Omental fat pad (tissue), 4 donors: Measurements from ENCODE around the gene AIP. TPM values are rescaled to one million over a fixed set of nuclear protein-coding genes. Genes with fewer than 3 reads are reported as not detected.

Source experiments
- ATAC-seq: fragments of 150-250 bp; one replicate; pipeline ENCODE4 v1.9.1; 2016; ENCODE audit warnings: mild to moderate bottlenecking, moderate library complexity; ENCODE audit not compliant: low FRiP score
- DNase-seq: peaks from one replicate; pipeline ENCODE4 v3.0.0-alpha.2; 2019; ENCODE audit warnings: low spot score
- CTCF ChIP-seq, 3 donors: fragments of 450-650 bp; IDR thresholded peaks; one replicate each; pipeline ENCODE4 v1.5.1; 2016 to 2017; ENCODE audit warnings: antibody characterized with exemption in 3 of 3, mild to moderate bottlenecking in 3 of 3, moderate library complexity in 2 of 3
- total RNA-seq, 4 donors: library from RNA; depleted of rRNA; stranded (reverse); fragments of >200 nt; gene quantifications; one replicate each; pipeline ENCODE4 v1.1.0, GENCODE V29; 2016

The AIP gene
- total RNA-seq: 10 to 100 TPM; 51.2 to 67.5 (median 62.1) TPM

GRCh38 chr11:67482827-67483798 is at the start of gene AIP:
Gene AIP, plus strand, starts transcription at chr11:67483026. Its CDS starts 133 bp downstream, at chr11:67483159.
- DNase-seq (peak; percentile 94), ATAC-seq (peak; percentile 99)
- TF ChIP-seq CTCF (IDR thresholded peaks at IDR 0.05): no peak

GRCh38 chr11:67433536-67434394 is 49.1 kb upstream of the AIP start:
- ATAC-seq: no peak
- DNase-seq: no peak

GRCh38 chr11:67434395-67434881 is 48.4 kb upstream of the AIP start:
- no peak for TF ChIP-seq CTCF (IDR thresholded peaks at IDR 0.05)
- ATAC-seq (no peak), DNase-seq (no peak)

More at GRCh38 chr11:67433536-67434394, 49.1 kb upstream of the AIP start:
- TF ChIP-seq CTCF (IDR thresholded peaks at IDR 0.05): no peak

- no peak for DNase-seq
- no peak for TF ChIP-seq CTCF (IDR thresholded peaks at IDR 0.05)
- ATAC-seq: no peak
Observed at GRCh38 chr11:67435031-67435726, 47.6 kb upstream of the AIP start.

GRCh38 chr11:67435727-67436458 is 46.9 kb upstream of the AIP start:
- no peak for TF ChIP-seq CTCF (IDR thresholded peaks at IDR 0.05)
- ATAC-seq (no peak), DNase-seq (no peak)
